ENCODE measurements around the gene UQCC2. TPM values are rescaled to one million over a fixed set of nuclear protein-coding genes. Genes with fewer than 3 reads are reported as not detected.

Gene UQCC2
- total and polyA plus RNA-seq, 2 of the 8 experiments (the other 6 are each of a cell fraction or from before 2014, with no cell fraction given) = 52.1 to 104 TPM

DNA sequence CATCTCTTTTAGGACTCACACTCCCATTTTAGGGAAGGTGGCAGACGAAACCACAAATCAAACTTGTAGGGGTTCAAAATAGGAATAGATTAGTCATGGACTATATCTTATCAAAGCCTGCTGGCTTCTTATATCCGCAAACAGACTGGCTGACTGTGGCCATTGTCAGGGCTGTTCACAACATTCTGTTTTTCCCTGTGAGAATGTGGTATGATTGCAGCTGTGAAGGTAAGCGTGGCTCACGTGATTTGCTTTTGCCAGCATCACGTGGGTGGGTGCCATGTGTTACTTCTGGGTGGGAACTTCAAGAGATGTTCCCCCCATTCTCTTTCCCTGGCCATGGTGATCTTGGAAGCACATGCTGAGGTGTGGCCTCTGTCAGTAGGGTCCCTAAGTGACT lies 29.3 kb upstream of the UQCC2 start:
- FAIRE-seq = no peak
- TF ChIP-seq HDAC2 (IDR thresholded peaks at IDR 0.05; ENCODE audit: borderline replicate concordance in 1 of 2, low read depth in 2 of 2, low read length in 2 of 2) = no peak
- no peak for TF ChIP-seq CTBP2 (IDR thresholded peaks at IDR 0.05; ENCODE audit: borderline replicate concordance, insufficient read depth, insufficient read length, low read length)

More for the DNA sequence above, 29.3 kb upstream of the UQCC2 start:
- Histone ChIP-seq H4K5ac (ENCODE audit: insufficient read length, low read depth, low read length) (no peak overlapping the region), H3K23me2 (ENCODE audit: low read depth, low read length) (no peaks in the 10 kb centered on the region), H4K20me1 (replicated peaks in 1 of 2; ENCODE audit: control insufficient read depth in 1 of 2, insufficient read depth in 2 of 2, low read length in 2 of 2) (no peaks in the 10 kb centered on the region), H2BK20ac (ENCODE audit: low read length) (no peak overlapping the region), H3K9me3 (ENCODE audit: insufficient read depth in 2 of 2, low read depth in 1 of 2, low read length in 1 of 2) (no peaks in the 10 kb centered on the region), H3K23ac (ENCODE audit: insufficient read length) (no peak overlapping the region), H2BK120ac (replicated peaks; ENCODE audit: low read depth, low read length) (no peak overlapping the region), H3K4me2 (ENCODE audit: insufficient read depth in 1 of 2, low read depth in 2 of 2, low read length in 2 of 2) (no peak overlapping the region), H3K4ac (replicated peaks; ENCODE audit: insufficient read length, low read depth, low read length) (no peak overlapping the region), H3K36me3 (ENCODE audit: control insufficient read depth in 2 of 4, insufficient read depth in 4 of 4, low read length in 3 of 4) (no peaks in the 10 kb centered on the region), H3K18ac (ENCODE audit: extremely low read depth, low read length) (no peak overlapping the region), H3K4me1 (replicated peaks in 1 of 4; ENCODE audit: control insufficient read depth in 3 of 4, insufficient read depth in 4 of 4, low read length in 3 of 4) (peaks cover 3 to 16% (median 7%) of the 10 kb centered on the region in 4 experiments; a peak in 6 of 7 replicates), H3K79me2 (ENCODE audit: control insufficient read depth in 1 of 2, insufficient read depth in 2 of 2, low read length in 2 of 2) (no peaks in the 10 kb centered on the region), H2BK12ac (ENCODE audit: low read depth, low read length) (no peak overlapping the region), H2AK5ac (ENCODE audit: low read depth, low read length) (no peak overlapping the region), H4K91ac (replicated peaks; ENCODE audit: insufficient read length, low read length) (no peak overlapping the region), H3K9ac (replicated peaks in 1 of 4; ENCODE audit: extremely low read depth in 1 of 4, low read depth in 3 of 4, low read length in 3 of 4) (no peak overlapping the region), H3K27ac (ENCODE audit: low read depth, low read length) (no peak overlapping the region), H3K4me3 (ENCODE audit: extremely low read depth in 1 of 4, insufficient read depth in 2 of 4, low read depth in 3 of 4, low read length in 4 of 4) (no peak overlapping the region), H2BK5ac (ENCODE audit: low read depth, low read length) (no peak overlapping the region), H3K56ac (replicated peaks; ENCODE audit: insufficient read length, low read depth, low read length) (no peak overlapping the region), H2AFZ (ENCODE audit: low read length) (no peak overlapping the region), H2BK15ac (ENCODE audit: low read length) (peak overlapping the region; percentile 81; the same call in 1 of the 2 replicates), H3K27me3 (replicated peaks in 1 of 4; ENCODE audit: control insufficient read depth in 3 of 4, extremely low read depth in 1 of 4, insufficient read depth in 3 of 4, low read length in 3 of 4) (no peaks in the 10 kb centered on the region; a peak in 2 of 7 replicates), H4K8ac (ENCODE audit: extremely low read depth, insufficient read depth, low read length) (no peak overlapping the region), H3K14ac (ENCODE audit: insufficient read length) (no peak overlapping the region), H3K79me1 (ENCODE audit: low read depth, low read length) (no peaks in the 10 kb centered on the region)
- POLR2A ChIA-PET (ENCODE audit: partially characterized antibody) = interaction anchor here (1.2 to 2.4 kb wide), 2 partner anchors 30 kb away, joined by 3 to 5 read pairs; partner anchors contain the start of gene UQCC2
- no peak for DNase-seq (ENCODE audit: low read depth in 1 of 2, low spot score in 2 of 2)
- CTCF ChIA-PET (ENCODE audit: partially characterized antibody) = interaction anchor here (1.5 kb wide), 1 partner anchor 20 kb away, joined by 7 read pairs; no protein-coding TSS in a partner anchor
- 98% methylated on average over 5 of the region's 5 CpGs; no CpG with 5 or more reads in 1 of the 2 experiments for WGBS, 2 experiments (ENCODE audit: extremely low coverage in 1 of 2, insufficient coverage in 1 of 2, insufficient read length in 1 of 2, insufficient replicate concordance in 2 of 2, low coverage in 1 of 2, low lambda C conversion rate in 2 of 2, missing lambda C conversion rate in 1 of 2)
